AG04450 (cell line): ENCODE measurements around the gene MBTPS2. TPM values are rescaled to one million over a fixed set of nuclear protein-coding genes. Genes with fewer than 3 reads are reported as not detected.

Source experiments
- CTCF ChIA-PET: fragments of 300-600, 350-600 bp; formaldehyde crosslinking; extraction: SDS; loops from one replicate; lab custom pipeline; 2022; ENCODE audit warnings: antibody characterized with exemption, inconsistent platforms; lab: Charles Lee
- POLR2A ChIA-PET: fragments of 350-600 bp; formaldehyde crosslinking; extraction: SDS; loops from one replicate; lab custom pipeline; 2021; ENCODE audit warnings: antibody characterized with exemption, inconsistent platforms; lab: Yijun Ruan, JAX
- DNase-seq: peaks from one replicate; pipeline ENCODE4 v3.0.0-alpha.2; 2011; ENCODE audit warnings: low read depth, low spot score
- H3K27ac ChIP-seq: one replicate; pipeline ENCODE4 v1.5.1; 2012; ENCODE audit warnings: low read depth, low read length, control low read depth
- H3K27me3 ChIP-seq: one replicate; pipeline ENCODE4 v1.6.0; 2012; ENCODE audit warnings: low read length; ENCODE audit not compliant: control insufficient read depth, insufficient read depth
- H3K4me3 ChIP-seq: 2 replicates; pipeline ENCODE4 v1.5.1; 2011; ENCODE audit warnings: mild to moderate bottlenecking, low read depth, low read length, control low read depth
- H3K9me3 ChIP-seq: 2 replicates; pipeline ENCODE4 v1.5.1; 2012; ENCODE audit warnings: low read length; ENCODE audit not compliant: control insufficient read depth, insufficient read depth
- polyA plus RNA-seq: library from polyadenylated mRNA; depleted of rRNA; stranded (reverse); fragments of >200 nt; gene quantifications from 2 replicates; pipeline ENCODE4 v1.2.3, GENCODE V29; 2011
- TF ChIP-seq, protein P1 (sequence below): IDR thresholded peaks from 2 replicates; pipeline ENCODE4 v1.5.1; 2011; ENCODE audit warnings: low read depth, low read length, control low read depth, inconsistent platforms

MBTPS2 gene
- polyA plus RNA-seq, 1 experiment: 31.2 TPM

DNA sequence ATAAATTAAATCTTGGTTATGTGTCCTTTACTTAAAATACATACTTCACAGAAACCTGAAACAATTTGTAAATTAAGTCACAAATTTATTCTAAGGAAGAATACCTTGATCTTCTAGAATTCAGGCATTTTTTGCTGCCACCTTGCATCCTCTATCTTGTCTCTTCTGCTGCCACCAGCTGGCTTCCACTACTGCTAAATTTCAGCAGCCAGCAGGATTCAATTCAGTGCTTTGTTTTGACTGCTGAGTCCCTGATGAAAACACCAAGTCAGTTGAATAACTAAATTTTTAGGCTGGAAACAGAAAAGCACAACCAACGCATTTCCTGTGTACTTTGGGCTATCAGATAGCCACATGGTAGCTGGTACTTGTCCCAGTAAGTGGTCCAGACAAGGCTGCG lies 2.4 kb upstream of the MBTPS2 start:
- CTCF ChIA-PET: interaction anchor here (2.3 kb wide), 1 partner anchor 139 kb away, joined by 6 read pairs; no protein-coding TSS in a partner anchor
- no peak for DNase-seq
- TF ChIP-seq, protein P1, sequence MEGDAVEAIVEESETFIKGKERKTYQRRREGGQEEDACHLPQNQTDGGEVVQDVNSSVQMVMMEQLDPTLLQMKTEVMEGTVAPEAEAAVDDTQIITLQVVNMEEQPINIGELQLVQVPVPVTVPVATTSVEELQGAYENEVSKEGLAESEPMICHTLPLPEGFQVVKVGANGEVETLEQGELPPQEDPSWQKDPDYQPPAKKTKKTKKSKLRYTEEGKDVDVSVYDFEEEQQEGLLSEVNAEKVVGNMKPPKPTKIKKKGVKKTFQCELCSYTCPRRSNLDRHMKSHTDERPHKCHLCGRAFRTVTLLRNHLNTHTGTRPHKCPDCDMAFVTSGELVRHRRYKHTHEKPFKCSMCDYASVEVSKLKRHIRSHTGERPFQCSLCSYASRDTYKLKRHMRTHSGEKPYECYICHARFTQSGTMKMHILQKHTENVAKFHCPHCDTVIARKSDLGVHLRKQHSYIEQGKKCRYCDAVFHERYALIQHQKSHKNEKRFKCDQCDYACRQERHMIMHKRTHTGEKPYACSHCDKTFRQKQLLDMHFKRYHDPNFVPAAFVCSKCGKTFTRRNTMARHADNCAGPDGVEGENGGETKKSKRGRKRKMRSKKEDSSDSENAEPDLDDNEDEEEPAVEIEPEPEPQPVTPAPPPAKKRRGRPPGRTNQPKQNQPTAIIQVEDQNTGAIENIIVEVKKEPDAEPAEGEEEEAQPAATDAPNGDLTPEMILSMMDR: no peak

DNA sequence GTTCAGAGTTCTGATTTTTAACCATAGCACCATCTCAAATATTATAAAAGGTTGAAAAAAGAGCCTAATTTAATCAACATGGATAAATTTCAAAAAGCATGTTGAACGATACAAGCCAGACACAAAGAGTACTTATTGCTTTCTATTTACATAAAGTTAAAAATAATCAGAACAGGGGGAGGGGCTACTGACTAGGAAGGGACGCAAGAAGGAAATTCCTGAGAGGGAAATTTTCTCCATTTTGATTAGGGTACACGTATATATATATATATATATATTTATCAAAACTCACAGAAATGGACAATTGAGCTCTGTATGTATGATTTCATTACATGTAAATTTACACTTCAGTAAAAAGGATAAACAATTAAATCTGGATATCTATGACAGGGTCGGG lies 482 bp upstream of the MBTPS2 start:
- Histone ChIP-seq H3K27ac (peak overlapping the region; percentile 61), H3K4me3 (peak overlapping the region; percentile 74), H3K27me3 (no peaks in the 10 kb centered on the region), H3K9me3 (no peaks in the 10 kb centered on the region; the same call in 1 of the 2 replicates)
- POLR2A ChIA-PET: interaction anchor here (0.9 to 2.0 kb wide), 3 partner anchors 89 to 103 kb away, joined by 4 to 5 read pairs (median 4); no protein-coding TSS in a partner anchor
- CTCF ChIA-PET: interaction anchor here (0.6 to 2.0 kb wide), 5 partner anchors 53 to 146 kb away, joined by 3 to 11 read pairs (median 4); no protein-coding TSS in a partner anchor
- DNase-seq: no peak
- TF ChIP-seq, protein P1: no peak

More for the DNA sequence above, 2.4 kb upstream of the MBTPS2 start:
- H3K9me3 ChIP-seq: no peaks in the 10 kb centered on the region; the same call in 1 of the 2 replicates
- no peak overlapping the region for H3K27ac ChIP-seq
- H3K4me3 ChIP-seq: no peak overlapping the region
- POLR2A ChIA-PET: no interaction called here
- H3K27me3 ChIP-seq: no peaks in the 10 kb centered on the region

DNA sequence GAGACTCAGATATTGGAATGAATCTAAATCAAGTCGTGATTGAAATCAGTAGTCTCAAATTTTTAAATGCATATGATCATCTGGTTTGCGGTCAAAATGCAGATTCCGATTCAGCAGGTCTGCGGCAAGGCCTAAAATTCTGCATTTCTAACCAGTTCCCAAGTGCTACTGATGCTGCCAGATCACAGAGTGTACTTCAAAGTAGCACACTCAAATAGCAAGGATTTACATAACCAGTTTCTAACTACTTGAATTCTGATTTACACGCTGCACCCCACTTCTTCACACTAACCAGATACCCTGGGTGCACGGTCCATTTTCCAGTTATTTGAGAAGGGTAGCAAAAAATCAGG lies 752 bp downstream of the MBTPS2 start:
- DNase-seq: no peak
- CTCF ChIA-PET: interaction anchor here (0.9 kb wide), 1 partner anchor 135 kb away, joined by 3 read pairs; no protein-coding TSS in a partner anchor
- Histone ChIP-seq H3K27me3 (no peaks in the 10 kb centered on the region), H3K27ac (no peak overlapping the region), H3K4me3 (peak overlapping the region; percentile 74), H3K9me3 (no peaks in the 10 kb centered on the region; the same call in 1 of the 2 replicates)
- TF ChIP-seq, protein P1: no peak
- POLR2A ChIA-PET: interaction anchor here (0.7 to 2.0 kb wide), 3 partner anchors 20 to 107 kb away, joined by 3 to 5 read pairs (median 3); no protein-coding TSS in a partner anchor

DNA sequence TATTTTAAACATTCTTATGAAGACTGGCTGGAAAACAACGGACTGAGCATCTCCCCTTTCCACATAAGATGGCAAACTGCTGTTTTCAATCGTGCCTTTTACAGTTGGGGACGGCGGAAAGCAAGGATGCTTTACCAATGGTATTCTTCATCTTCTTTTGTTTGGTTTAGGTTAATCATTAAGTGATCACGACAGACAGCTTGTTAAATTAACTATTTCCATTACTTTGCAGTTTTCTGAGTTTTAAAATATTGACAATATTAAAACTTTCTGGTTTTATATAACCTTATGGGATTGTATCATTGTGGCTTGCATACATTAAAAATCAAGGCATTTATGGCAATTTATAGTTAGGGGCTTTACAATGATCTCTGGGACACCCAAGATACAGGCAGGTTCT lies 3.8 kb downstream of the MBTPS2 start:
- Histone ChIP-seq H3K27ac (no peak overlapping the region), H3K9me3 (no peaks in the 10 kb centered on the region; the same call in 1 of the 2 replicates), H3K4me3 (no peak overlapping the region), H3K27me3 (no peaks in the 10 kb centered on the region)
- ChIA-PET POLR2A (no interaction called here), CTCF (interaction anchor here (1.1 kb wide), 1 partner anchor 132 kb away, joined by 3 read pairs; no protein-coding TSS in a partner anchor)
- TF ChIP-seq, protein P1: no peak
- no peak for DNase-seq

DNA sequence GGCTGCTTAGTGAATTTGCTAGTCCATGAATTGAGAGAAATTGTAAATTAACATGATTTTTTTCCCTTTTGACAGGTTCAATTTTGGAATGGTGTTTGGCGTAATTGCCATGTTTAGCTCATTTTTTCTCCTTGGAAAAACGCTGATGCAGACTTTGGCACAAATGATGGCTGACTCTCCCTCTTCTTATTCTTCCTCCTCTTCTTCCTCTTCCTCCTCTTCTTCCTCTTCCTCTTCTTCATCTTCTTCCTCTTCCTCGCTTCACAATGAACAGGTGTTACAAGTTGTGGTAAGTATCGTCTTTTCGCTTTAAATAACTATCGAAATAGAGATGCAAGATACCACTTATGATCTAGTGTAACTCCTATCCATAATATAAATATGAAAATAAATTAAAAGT lies 5.7 kb downstream of the MBTPS2 start:
- no peak overlapping the region for H3K27ac ChIP-seq
- TF ChIP-seq, protein P1: no peak
- ChIA-PET POLR2A (no interaction called here), CTCF (no interaction called here)
- no peaks in the 10 kb centered on the region for H3K27me3 ChIP-seq
- DNase-seq: no peak
- H3K9me3 ChIP-seq: no peaks in the 10 kb centered on the region
- H3K4me3 ChIP-seq: no peak overlapping the region
